ENCODE measurements around the gene HMGXB4.

Gene HMGXB4

DNA sequence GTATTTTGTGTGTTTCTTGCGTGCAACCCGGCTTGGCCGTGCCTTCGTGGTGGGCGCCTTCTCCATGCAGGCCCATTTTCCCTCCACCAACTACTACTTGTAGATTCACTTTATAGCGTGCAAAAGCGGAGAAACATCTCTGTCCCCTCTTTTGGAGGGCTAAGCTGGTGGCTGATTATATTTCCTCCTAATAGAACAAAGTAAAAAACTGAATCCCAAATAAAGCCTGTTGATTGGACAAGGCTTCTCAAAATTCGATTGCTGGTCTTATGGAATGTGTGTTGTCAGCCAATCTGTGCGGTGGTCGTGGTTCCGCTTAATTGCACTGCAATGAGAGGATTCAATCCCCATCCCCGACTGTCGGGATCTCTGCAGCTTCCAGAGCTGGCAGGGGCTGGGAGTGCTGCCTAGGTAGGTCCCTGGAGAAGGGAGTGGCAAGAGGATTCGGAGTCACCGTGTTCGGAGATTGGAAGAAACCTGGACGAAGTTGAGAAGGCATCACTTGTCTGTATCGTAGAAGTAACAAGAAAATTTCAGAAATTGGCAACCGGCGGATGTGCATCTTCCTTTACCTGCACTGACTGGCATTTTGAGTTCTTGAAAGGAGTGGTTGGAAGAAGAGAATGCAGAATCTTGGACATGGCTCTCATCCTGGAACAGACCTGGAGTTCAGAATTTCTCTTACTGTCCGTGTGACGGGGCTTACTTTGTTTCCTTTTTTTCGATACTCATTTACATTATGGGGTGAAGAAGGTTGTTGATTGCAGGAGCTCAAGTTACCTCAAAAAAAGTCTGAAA, 1.1 kb downstream of the HMGXB4 start:
- peak; percentile 7 for DNase-seq

DNA sequence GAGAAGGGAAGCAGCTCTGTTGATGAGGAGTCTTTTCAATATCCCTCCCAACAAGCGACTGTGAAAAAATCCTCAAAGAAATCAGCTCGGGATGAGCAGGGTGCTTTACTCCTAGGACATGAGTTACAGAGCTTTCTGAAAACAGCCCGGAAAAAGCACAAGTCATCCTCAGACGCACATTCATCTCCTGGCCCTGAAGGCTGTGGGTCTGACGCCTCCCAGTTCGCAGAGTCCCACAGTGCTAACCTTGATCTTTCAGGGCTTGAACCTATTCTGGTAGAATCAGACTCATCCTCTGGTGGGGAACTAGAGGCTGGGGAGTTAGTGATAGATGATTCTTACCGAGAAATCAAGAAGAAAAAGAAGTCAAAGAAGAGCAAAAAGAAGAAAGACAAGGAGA, 7.7 kb downstream of the HMGXB4 start:
- no peak for DNase-seq

DNA sequence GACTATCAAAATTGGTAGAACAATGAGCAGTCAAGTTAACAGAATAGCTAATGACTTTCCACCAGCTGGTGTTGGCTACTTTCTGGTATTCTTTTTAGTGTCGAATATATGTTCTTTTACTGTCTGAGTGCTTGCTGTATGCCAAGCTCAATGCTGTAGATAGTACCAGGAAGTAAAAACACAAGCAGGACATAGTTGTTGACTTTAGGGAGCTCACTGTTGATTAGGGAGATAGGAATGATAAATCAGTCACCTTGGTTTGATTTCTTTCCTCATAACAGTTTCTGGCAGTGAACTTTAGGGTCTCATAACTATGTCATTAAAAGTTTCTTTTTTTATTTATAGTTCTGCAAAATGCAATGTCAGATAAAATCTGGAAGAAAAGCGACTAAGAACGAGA, 9.0 kb downstream of the HMGXB4 start:
- DNase-seq: no peak

DNA sequence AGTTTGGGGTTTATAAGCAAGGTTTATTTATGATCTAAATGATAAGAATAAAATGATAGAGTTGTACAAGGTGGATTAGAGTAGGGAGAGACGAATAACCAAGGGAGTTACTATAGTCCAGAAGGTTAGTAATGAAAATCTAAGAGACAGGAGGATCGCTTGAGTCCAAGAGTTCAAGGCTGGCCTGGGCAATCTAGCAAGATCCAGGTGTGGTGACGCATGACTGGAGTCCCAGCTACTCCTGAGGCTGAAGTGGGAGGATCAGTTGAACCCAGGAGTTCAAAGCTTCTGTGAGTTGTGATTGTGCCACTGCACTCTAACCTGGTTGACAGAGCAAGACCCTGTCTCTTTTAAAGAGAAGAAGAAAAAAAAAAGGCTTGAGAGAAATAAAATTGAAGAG, 12.3 kb downstream of the HMGXB4 start:
- no peak for DNase-seq

DNA sequence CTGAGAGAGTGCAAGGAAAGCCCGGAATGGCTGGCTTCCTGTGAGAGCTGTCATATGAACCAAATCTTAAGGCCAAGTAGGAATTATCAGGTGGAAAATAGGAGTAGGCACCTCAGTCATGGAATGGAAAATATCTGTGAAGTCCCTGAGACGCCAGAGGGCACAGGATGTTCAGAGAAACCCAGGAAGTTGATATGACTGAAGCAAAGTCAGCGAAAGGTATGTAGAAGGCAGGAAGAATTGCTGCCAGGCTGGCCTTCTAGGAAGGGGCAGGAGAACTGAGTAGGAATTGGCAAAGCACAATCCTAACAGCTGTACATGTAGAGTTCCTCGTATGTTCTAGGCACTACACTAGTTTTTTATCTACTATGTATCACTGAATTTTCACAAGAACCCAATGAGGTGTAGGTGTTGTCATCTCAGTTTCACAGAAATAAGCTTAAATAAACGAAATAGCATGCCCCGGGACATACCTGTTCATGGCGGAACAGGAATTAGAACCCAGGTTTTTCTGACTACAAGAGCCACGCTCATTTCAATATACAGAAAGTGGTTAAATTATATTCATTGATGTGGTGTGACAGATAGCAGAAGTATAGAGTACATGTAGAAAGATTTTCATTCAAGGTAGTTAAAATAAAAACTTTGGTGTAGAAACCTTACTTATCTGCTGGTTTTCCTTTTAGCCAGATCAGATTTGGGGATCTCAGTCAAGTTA, 17.0 kb downstream of the HMGXB4 start:
- no peak for DNase-seq

DNA sequence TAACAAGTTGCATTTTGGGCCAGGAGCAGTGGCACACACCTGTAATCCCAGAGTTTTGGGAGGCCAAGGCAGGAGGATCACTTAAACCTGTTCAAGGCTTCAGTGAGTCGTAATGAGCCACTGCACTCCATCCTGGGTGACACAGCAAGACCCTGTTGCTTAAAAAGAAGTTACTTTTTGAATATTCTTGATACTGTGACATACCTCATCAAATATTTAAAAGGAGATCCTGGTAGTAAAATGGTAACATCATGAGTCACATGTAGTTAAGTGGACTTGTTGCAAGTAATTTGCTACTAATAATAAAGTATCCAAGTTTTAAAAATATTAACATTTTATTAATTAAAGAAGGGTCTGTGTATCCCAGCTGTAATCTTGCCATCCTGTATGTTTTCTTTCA, 18.3 kb downstream of the HMGXB4 start:
- DNase-seq: no peak

DNA sequence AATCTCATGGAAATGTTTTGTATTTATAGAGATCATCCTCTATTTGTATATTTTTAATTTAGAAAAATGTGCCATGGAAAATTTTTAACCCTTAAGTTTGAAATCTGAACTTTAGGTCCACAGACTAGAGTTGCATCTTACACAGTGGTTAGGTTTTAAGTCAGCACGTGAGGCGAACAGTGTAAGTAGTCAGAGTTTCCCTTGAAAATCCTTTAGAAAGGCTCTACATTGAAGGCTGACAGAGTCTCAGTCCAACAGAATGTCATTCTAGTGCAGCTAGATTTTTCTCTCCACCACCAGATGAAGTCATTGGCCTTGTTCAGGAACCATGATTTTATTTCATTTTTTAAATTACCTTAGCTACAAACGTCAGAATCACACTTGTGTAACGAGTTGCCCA, 18.7 kb downstream of the HMGXB4 start:
- DNase-seq: no peak

DNA sequence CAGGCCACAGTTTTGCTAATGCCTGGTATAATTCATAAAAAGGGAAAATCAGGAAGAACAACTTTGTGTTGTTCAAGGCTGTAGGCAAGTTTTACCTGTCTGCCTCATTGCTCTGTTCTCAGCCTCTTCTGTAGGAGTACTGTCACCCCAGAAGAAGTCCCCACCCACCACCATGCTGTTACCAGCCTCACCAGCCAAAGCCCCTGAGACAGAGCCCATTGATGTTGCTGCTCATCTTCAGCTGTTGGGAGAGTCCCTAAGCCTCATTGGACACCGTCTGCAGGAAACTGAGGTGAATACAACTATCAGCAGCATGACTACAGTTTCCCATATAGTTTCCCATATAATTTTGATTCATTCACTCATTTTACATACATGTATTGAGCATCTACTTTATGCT, 30.8 kb downstream of the HMGXB4 start:
- DNase-seq: no peak

DNA sequence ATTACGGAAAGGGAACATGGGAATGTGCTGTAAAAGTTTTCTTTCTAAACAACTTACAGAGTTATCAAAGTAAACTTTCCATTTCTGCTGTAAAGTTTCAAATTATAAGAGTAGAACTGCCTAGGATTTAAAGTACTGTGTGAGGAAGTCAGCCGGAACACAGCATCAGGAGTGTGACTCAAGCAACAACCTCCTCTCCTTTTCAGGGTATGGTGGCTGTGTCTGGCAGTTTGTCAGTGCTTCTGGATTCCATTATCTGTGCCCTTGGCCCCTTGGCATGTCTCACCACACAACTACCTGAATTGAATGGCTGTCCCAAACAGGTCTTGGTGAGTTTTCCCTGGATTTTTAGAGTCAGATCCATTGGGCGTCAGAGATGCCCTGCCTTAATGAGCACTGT, 35.5 kb downstream of the HMGXB4 start:
- no peak for DNase-seq

DNA sequence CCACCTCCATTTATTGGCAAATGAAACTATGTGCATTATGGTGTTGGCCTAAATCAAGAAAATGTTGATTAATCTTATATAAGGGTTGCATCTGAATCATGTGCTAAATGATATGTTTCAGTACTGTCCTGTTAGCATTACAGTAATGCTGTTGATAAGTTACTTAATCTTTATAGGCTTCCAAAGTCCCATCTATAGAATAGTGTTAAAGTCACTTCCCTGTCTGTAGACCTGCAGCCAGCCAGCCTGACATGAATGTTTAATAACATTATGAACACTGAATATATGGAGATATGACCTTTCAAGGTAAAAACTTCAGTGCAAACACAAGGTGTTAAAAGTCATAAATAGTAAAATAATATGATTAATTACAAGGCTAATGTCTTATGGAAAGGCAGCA, 38.8 kb downstream of the HMGXB4 start:
- DNase-seq: no peak

DNA sequence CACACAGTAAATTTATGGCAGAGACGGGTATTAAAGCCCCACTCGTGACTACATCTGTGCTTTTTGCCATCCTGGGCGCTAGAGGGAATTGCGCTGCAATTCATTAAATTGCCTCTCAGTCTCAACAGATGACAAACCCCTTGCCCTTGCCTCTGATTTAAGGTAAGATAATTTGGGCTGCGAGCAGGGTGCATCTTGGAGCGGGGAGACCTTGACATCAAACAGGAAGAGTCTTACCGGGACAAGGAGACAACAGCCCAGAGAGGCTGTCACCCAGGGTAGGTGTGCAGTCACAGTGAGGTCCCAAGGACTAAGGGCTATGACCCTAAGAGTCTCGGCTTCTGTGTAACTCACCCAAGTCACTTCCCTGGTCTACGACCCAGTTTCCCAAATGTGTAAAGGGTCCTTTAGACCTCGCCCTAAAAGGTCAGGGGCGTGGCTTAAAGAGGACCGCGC, 42.0 kb downstream of the HMGXB4 start:
- no peak for DNase-seq

DNA sequence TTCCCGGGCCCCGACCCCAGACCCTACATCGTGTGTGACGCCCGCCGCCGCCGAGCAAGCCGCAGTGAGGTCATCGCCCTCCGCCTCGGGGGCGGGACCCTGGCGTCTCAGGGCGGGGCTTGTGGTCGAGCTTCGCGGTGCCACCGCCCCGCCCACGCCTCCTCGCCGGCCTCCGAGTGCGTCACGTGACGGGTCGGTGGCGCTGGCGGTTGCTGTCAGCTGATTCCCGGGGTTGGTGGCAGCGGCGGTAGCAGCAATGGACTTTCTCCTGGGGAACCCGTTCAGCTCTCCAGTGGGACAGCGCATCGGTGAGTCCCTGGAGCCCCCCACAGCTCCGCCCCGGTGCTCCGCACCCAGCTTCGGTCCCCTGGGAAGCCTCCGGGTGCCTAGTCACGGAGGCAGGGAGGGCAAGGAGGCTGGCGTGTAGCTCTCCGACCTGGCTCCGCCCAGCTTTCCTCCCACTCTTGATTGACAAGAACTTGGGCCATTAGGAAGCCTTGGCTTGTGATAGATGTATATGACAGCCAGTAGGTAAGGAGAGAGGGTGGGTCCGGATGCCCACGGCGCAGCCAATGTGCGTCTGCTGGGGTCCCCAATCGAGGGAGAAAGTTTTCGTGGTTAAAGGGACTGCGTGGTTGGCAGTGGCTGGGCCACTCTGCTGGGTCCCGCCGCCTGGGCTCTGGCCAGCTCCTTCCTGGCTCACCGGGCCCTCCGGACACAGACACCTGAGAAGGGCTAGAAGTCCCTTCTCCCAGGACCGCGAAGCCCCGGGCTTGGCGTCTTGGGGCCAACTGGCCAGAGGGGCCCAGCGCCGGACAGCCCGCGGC, 42.6 kb downstream of the HMGXB4 start, which contains the start of gene TOM1:
Gene TOM1 (plus strand): TSS at position 222 of the 827 bp plus-strand sequence. CDS start 35 bp downstream, at position 257.
- DNase-seq: peak; percentile 92

DNA sequence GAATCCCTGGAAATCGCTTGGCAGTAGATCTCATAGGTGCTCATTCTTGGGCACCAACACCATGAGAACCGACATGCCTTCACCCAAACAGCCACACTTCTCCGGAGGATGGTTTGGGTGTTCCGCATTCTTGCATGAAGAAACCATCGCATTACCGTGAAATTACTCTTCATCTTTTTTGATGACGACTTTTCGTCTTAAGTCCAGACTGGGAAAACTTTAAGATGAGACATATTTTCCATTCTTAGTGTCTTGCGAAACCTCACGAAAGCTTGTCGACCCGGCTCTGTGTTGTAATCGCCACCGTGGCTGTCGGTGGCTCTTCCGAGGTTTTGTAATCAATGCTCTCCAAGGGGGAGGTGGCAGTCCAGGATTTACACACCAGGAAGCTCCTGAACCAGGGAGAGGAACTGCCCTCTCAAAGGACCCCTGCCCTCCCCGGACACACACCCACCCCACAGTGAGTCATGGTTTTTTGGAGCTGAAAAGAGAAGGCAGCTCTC, 44.1 kb downstream of the HMGXB4 start:
- no peak for DNase-seq

DNA sequence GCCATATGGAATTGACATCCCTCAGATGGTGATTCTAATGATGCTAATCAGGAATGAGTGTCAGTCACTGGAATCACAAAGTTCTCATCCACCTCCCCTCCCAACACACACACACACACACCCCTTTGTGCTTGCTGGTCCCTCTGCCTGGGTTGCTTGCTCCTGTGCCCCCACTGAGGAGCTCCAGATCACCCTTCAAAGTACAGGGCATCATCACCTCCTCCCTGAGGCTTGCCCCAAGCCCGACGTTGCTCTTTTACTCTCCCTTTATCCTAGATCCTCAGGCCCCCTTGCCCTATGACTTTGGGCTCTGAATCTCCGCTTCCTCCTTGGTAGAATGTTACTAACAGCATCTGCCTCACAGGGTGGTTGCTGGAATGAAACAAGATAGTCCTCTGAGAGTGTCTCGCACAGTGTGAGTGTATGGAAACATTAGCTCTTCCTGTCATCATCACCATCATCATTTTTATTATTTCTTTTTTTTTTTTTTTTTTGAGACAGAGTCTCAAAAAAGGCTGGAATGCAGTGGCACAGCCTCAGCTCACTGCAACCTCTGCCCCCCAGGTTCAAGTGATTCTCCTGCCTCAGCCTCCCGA, 45.8 kb downstream of the HMGXB4 start:
- no peak for DNase-seq

DNA sequence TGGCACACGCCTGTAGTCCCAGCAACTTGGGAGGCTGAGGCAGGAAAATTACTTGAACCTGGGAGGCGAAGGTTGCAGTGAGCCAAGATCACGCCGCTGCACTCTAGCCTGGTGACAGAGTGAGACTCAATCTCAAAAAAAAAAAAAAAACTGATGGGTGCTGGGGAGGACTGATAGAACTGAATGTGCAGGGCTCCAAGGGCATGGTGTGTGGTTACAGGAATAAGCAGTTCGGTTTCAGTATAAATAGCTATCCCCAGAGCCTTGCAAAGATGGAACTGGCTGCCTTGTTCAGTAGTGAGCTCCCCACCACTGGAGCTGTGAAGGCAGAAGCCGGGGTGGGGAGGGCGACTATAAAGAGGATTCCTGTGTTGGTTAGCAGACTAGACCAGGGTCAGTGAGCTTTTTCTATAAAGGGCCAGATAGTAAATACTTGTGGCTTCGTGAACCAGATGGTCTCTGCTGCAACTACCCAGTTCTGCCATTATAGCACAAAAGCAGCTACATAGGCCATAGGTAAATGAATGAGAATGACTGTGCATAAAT, 48.3 kb downstream of the HMGXB4 start:
- no peak for DNase-seq

DNA sequence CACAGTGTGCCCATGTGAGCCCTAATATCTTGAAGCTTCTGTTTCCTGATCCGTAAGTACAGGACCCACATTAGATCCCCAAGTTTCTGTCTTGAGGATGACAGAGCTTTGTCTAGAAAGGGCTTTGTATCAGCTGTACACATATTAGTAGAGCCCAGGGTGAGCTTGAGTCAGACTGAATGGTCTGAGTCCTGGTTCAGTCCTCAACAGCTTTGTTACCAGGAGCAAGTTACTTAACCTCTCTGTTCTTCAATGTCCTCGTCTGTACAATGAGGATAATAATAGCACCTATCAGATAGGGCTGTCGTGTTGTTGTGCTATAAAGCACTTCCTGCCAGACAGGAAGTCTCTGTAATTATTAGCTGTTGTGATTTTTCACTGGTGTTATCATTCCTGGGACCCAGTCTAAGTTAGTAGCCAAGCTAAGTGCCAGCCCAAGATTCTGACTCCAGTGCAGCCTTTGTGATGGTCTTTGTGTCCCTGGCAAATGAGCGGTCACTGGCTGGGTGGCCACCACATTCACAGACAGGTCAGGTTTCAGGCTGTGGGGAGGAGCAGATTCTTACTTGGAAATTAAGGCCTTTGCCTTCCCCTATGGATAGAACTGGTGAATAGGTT, 49.2 kb downstream of the HMGXB4 start:
- no peak for DNase-seq

DNA sequence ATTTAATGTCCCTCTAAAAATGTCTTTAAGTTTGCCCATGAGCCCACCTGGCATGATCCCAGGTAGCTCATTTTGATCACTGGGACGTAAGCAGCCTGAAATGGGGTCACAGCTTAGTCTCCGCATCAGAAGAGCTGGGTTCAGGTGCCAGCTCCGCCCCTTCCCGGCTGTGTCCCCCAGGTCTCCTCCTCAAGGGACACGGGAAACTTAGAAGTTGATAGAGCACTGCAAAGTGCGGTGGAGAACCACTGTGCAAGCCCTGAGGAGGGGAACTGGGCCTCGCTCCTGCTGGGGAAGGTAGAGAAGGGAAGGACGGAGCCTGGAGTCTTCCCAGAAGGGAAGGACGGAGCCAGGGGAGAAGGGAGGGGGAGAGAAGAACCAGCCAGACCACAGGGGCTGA, 50.1 kb downstream of the HMGXB4 start:
- DNase-seq: no peak

DNA sequence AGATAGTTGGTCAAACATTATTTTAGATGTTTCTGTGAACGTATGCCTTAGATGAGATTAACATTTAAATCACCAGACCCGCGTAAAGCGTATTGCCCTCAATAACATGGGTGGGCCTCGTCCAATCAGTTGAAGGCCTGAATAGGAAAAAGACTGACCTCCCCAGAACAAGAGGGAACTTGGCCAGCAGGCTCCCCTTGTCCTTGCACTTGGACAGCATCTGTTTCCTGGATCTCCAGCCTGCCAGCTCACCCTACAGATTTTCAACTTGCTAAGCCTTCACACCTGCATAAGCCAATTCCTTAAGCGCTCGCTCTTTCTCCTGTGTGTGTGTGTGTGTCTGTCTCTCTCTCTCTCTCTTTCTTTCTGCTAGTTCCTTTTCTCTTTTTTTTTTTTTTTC, 50.6 kb downstream of the HMGXB4 start:
- DNase-seq: no peak

DNA sequence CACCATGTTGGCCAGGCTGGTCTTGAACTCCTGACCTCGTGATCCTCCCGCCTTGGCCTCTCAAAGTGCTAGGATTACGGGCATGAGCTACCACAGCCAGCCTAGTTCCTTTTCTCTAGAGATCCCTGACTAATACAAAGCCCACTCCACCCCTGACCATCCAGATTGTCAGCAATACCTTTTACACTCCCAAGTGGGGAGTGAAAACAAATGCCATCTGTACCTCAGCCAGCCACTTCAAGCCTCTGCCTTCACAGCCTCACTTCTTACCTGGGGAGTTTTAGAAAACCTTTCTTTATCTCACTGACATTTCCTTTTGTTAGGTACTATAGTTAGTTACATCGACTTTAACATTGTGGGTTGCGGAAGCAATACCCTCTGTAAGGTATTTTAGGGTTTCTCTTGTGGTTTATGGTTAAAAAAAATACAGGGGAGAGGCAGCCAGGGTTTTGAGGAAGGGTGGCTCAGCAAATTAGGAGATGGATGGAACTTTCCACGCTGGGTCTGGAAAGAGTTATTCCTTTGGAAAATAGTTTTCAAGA, 51.3 kb downstream of the HMGXB4 start:
- no peak for DNase-seq

DNA sequence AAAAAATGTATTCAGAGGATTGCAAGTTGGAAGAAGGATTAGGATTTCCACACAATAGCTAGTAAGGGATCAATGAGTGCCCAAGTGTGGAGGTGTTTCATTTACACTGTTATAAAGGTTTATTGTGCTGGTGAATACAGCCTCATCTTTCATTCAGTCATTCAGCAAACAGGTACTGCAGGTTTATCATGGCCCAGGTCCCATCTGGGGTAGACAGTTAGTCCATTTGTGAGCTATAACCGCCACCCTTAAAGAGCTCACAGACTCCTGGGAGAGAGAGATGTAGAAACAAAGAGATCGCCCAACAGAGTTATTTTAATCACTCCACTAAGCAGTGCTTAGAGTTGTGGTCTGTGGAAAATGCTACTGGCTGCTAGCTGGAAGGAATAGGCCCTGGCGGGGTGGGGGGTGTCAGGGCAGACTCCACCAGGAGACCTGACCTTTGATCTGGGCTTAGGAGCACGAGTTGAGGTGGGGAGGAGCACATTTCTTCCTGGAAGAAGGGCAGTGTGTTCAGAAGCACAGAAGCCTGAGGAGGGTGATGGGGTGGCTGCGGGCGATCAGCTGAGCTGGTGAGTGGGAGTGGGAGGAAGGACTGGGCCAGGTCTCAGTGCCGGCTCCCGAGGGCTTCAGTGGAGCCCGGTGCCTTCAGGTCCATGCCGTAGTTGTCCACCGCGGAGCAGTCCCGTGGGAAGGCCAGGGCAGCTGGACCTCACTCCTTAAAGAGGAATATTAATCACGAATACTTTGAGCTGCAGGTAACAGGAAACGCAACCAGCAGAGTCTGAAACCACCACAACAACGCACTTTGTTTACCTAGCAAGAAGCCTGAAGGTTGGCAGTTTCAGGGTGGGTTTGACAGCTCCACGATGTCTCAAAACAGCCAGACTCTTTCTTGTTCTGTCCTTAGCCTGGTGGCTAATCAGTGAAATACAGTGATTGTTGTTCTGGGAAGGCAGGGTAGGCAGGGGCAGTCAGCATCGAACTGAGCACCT, 53.6 kb downstream of the HMGXB4 start:
- DNase-seq: no peak
